HAP-1 (cell line): Measurements from ENCODE around the gene NELFB.

ENCODE experiments used
- DNase-seq, 2 experiments: peaks; one replicate each; pipeline ENCODE4 v3.0.0-alpha.2; 2016 to 2020; ENCODE audit warnings: low spot score in 2 of 2
- H3K27me3 ChIP-seq: fragments of 250-450 bp; sonication (Bioruptor Pico); 2 replicates; pipeline ENCODE4 v1.5.1; 2020; ENCODE audit warnings: low read depth, mild to moderate bottlenecking, moderate library complexity
- H3K36me3 ChIP-seq: fragments of 250-450 bp; sonication (Bioruptor Pico); replicated peaks from 2 replicates; pipeline ENCODE4 v1.5.1; 2020; ENCODE audit warnings: mild to moderate bottlenecking
- H3K4me1 ChIP-seq: fragments of 250-450 bp; sonication (Bioruptor Pico); 2 replicates; pipeline ENCODE4 v1.5.1; 2020; ENCODE audit warnings: mild to moderate bottlenecking
- H3K4me3 ChIP-seq: fragments of 250-450 bp; sonication (Bioruptor Pico); 2 replicates; pipeline ENCODE4 v1.5.1; 2020; ENCODE audit warnings: mild to moderate bottlenecking, moderate library complexity
- H3K9me3 ChIP-seq: fragments of 250-450 bp; sonication (Bioruptor Pico); 2 replicates; pipeline ENCODE4 v1.5.1; 2020; ENCODE audit warnings: mild to moderate bottlenecking, moderate library complexity
- in situ Hi-C: fragments of 300-500 bp; cut with MboI; formaldehyde crosslinking; loops from 3 replicates; pipeline ENCODE4 v1.14.3; 2020; ENCODE audit warnings: low sequenced_read_pairs, inconsistent platforms, mixed read lengths

The NELFB gene

DNA sequence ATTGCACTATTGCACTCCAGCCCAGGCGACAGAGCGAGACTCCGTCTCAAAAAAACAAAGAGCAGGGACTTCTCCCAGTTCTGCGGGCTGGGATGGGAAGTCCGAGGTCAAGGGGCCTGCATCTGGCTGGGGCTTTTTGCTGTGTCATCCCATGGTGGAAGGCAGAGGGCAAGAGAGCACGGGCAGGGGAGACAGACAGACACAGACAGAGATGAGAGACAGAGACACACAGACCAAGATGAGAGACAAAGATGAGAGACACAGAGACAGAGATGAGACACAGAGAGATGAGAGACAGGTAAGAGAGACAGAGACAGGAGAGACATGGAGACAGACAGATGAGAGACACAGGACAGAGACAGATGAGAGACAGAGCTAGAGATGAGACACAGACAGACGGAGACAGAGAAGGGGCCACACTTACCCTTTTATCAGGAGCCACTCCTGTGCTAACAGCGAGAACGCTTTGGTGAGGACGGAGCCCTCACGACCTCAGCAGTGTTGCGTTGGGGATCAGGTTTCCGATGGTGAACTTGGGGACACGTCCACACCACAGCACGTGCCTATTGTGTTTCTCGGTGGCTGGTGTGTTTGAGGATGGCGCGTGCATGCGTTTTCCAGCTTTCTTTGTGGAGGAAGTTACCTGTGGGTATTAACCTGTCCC is 13.5 kb downstream of the NELFB start:
- no peaks in the 10 kb centered on the region for H3K4me1 ChIP-seq
- DNase-seq: no peak
- no peaks in the 10 kb centered on the region for H3K9me3 ChIP-seq
- no peaks in the 10 kb centered on the region for H3K27me3 ChIP-seq
- H3K4me3 ChIP-seq: no peak overlapping the region
- peaks cover 62% of the 10 kb centered on the region for H3K36me3 ChIP-seq
- in situ Hi-C loops: no loop called here

DNA sequence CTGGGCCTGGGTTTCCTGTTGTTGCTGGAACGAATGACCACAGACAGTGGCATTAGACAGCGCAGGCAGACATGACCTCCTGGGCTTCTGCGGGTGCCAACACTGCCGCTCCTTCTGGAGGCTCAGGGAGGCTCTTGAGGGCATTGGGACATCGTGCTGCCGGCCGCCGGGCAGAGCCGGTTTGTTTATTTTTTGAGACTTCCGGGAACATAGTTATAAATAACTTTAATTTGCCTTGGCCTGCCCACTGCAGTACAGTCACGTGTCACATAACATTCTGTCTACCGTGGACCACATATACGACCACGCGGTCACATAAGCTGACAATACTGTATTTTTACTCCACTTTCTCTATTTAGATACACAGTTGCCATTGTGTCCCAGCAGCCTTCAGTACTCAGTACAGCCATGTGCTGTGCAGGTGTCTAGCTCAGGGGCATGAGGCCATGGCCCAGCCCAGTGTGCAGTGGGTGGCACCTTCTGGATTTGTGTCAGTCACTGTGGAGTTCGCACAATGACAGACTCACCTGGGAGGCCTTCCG is 14.2 kb downstream of the NELFB start:
- in situ Hi-C loops: no loop called here
- Histone ChIP-seq H3K36me3 (peaks cover 56% of the 10 kb centered on the region), H3K4me3 (no peak overlapping the region), H3K27me3 (no peaks in the 10 kb centered on the region), H3K4me1 (no peaks in the 10 kb centered on the region), H3K9me3 (no peaks in the 10 kb centered on the region)
- DNase-seq: no peak

DNA sequence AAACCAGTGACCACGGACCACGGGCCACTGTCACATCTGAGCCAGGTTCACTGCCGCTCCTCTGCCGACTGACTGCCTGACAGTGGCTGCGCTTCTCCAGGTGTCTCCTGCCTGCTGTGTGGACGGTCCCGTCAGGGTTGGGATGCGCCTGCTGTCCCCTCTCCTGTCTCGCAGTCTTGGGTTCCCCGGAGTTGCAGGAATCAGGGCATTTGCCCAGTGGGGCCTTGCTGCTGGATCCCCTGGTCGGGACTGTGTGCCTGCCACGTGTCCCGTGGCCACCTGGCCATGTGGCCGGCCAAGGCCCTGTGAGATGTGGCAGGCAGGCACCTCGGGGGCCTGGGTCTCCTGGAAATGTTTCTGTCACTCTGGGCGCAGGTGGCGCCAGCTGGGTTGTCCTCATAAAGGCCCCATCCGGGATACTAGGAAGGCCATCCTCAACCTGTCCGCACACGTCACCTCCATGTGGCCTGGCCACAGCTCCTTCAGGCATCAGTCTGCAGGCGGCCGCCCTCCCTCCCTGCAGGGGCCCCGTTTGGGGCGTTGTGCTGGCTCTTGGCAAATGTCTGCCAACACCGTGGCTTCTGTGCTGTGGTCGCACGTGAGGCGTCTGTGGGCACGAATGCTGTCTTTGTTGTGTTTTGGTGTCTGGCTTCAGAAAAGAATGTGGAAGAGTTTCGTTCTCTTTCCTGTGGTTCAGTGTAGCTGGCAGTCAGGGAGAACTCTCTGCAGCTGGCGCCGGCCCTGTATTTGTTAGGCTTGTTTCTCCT is 16.0 kb downstream of the NELFB start:
- Histone ChIP-seq H3K36me3 (peaks cover 43% of the 10 kb centered on the region), H3K9me3 (no peaks in the 10 kb centered on the region), H3K4me1 (no peaks in the 10 kb centered on the region), H3K4me3 (no peak overlapping the region), H3K27me3 (no peaks in the 10 kb centered on the region)
- in situ Hi-C loops: no loop called here
- no peak for DNase-seq

DNA sequence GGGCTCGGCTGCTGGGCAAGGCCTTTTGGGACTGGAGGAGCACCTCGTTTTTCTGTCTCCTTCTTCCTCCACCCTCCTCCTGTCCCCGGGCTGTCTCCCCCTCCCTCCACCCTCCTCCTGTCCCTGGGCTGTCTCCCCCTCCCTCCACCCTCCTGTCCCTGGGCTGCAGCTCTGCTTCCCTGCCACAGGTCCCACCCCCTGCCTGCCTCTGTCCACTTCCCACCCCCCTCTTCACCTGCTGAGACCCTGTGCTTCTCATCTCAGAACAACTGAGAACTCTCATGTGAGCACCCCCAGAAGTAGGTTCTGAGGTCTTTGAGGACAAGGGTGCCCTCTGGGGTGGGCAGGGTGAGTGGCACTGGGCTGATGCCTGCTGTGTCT is 16.6 kb downstream of the NELFB start:
- H3K27me3 ChIP-seq: no peaks in the 10 kb centered on the region
- in situ Hi-C loops: no loop called here
- H3K4me1 ChIP-seq: peaks cover 2% of the 10 kb centered on the region; the same call in 1 of the 2 replicates
- H3K36me3 ChIP-seq: peaks cover 40% of the 10 kb centered on the region
- peak in 1 of 2 experiments; percentile 6 for DNase-seq
- H3K9me3 ChIP-seq: no peaks in the 10 kb centered on the region
- no peak overlapping the region for H3K4me3 ChIP-seq

DNA sequence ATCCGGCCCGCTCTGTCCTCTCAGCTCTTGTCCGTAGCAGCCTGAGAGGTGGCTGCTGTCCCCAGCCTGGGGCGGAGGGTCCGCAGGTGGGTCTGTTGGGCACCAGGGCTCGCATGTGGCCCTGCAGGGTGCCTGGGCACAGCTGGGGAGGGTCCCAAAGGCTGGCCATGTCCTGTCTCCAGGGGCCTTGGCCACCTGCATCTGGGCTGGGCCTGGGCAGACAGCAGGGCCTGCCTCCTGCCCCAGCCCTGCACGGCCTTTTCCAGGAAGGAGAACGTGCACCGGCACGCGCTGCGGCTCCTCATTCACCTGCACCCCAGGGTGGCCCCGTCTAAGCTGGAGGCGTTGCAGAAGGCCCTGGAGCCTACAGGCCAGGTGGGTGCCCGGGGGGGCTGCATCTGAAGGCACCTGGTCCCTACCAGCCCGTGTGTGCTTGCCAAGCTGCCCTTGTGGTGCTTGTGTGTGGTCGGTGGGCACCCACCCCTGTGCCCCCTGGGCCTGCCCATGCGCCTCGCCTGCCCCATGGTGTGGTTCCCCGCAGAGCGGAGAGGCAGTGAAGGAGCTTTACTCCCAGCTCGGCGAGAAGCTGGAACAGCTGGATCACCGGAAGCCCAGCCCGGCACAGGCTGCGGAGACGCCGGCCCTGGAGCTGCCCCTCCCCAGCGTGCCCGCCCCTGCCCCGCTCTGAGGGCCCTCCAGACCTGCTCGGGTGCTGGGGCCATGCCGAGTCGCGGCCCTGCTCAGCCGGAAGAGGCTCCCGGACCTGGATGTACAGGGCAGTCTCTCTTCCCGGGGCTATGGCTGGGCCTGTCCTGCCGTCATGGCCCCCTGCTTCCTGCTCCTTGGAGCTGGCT is 17.3 kb downstream of the NELFB start:
- peaks cover 40% of the 10 kb centered on the region for H3K36me3 ChIP-seq
- H3K27me3 ChIP-seq: no peaks in the 10 kb centered on the region
- in situ Hi-C loops: no loop called here
- H3K9me3 ChIP-seq: no peaks in the 10 kb centered on the region
- peaks cover 3% of the 10 kb centered on the region; the same call in 1 of the 2 replicates for H3K4me1 ChIP-seq
- DNase-seq: no peak
- H3K4me3 ChIP-seq: no peak overlapping the region

DNA sequence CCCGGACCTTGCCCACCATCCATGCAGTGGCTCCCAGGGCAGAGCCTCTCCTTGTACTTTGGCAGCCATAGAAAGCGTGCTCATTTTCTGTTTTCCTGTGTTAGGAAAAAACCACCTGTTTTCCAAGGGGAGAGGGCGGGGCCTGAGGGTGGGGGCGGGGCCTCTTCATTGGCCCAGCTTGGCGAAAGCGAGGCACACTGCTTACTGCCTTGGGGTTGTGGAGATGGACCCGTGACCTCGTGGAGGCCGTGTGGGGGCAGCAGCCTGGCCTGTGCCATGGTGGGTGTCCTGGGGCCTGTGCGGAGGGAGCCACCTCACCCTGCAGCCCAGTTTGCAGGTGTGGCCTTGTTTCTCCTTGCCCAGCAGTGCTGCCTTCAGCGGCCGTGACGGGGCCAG is 18.0 kb downstream of the NELFB start:
- in situ Hi-C loops: no loop called here
- DNase-seq: no peak
- Histone ChIP-seq H3K36me3 (peaks cover 33% of the 10 kb centered on the region), H3K4me3 (no peak overlapping the region), H3K4me1 (peaks cover 3% of the 10 kb centered on the region; the same call in 1 of the 2 replicates), H3K9me3 (no peaks in the 10 kb centered on the region), H3K27me3 (no peaks in the 10 kb centered on the region)

DNA sequence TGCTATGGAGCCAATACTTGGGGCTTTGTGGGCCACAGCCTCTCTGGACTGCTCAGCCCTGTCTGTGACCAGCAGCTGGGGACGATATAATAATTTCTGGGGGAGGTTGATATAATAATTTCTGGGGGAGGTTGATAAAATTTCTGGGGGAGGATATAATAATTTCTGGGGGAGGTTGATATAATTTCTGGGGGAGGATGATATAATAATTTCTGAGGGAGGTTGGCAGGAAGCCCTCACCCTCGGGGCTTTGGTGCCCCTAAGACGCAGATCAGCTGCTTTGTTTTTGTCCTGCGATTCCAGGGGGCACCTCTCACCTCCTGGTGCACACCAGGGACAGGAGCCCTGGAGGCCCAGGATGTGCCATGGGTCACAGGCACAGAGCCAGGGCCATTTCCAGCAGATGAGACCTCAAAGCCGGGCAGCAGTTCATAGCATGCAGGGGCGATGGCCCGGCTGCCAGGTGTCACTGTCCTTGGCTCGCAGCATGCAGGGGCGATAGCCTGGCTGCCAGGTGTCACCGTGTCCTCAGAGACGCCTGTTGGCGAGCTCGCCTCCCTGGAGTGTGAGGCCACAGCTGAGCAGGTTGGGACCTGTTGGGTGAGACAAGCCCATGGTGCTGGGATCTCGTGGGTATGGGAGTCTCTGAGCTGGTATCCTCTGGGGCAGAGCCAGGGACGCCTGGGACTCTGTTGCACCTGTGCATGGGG is 18.6 kb downstream of the NELFB start:
- peak in 1 of 2 experiments; percentile 6 for DNase-seq

DNA sequence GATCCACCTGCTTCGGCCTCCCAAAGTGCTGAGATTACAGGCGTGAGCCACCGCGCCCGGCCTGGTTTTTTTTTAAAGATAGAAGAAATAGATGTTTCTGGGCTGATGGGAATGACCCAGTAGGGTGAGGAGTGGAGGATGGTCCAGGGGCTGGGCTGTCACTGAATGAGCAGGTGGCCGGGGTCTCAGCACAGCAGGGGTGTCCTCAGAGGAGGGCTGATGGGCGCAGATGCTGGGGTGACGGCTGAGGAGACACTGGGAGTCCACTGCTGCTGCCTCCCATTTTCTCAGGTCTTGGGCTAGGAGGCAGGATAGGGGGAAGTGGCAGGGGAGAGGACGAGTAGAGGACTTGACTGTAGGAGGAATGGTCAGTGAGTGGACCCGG is 20.1 kb downstream of the NELFB start:
- in situ Hi-C loops: no loop called here
- DNase-seq: no peak
- no peaks in the 10 kb centered on the region for H3K27me3 ChIP-seq
- H3K9me3 ChIP-seq: no peaks in the 10 kb centered on the region
- peaks cover 18% of the 10 kb centered on the region for H3K36me3 ChIP-seq
- H3K4me3 ChIP-seq: no peak overlapping the region
- H3K4me1 ChIP-seq: peaks cover 3% of the 10 kb centered on the region; the same call in 1 of the 2 replicates

More for the DNA sequence above, 18.6 kb downstream of the NELFB start:
- peaks cover 27% of the 10 kb centered on the region for H3K36me3 ChIP-seq
- H3K4me3 ChIP-seq: no peak overlapping the region
- H3K27me3 ChIP-seq: no peaks in the 10 kb centered on the region
- H3K9me3 ChIP-seq: no peaks in the 10 kb centered on the region
- in situ Hi-C loops: no loop called here
- peaks cover 3% of the 10 kb centered on the region; the same call in 1 of the 2 replicates for H3K4me1 ChIP-seq

DNA sequence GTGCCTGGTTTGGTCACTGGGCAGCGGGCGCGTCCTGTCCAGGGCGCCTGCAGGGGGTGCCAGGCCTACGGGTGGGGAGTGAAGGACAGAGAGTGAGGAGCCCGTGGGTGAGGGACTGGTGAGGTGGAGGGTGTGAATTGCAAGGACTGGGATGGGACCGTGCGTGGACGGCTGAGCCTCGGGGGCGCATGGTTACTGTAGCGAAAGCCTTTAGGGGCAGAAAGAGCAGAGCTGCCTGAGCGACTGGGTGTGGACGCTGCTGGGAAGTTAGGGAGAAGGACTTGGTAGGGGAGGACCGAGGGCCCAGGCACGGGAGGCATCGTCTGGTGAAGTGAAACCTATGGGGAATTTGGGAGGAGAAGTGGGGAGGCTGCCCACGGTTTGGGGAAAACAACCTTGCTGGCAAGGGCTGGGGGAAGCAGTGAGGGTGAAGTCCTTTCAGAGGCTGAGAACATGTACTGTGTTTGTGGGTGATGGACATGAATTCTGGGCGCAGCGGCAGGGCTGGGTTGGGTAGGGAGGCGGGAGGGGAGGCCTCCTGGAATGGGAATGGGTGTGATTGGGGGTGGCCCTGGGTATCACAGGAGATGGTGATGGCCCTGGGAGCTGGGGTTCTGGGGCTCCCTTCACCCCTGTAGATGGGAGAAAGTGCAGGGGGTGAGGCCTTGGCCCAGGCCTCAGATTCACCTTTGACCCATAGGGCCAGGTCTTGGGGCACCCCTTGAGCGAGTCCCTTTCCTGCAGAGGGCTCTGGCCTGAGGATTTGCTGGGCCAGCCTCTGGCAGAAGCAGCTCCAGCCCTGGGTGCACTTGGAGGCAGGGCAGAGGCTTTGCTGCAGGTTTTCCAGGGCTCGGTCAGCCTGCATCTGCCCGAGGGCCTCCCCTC is 20.7 kb downstream of the NELFB start:
- peak in 1 of 2 experiments; percentile 13 for DNase-seq
- H3K9me3 ChIP-seq: no peaks in the 10 kb centered on the region
- no peak overlapping the region for H3K4me3 ChIP-seq
- peaks cover 17% of the 10 kb centered on the region for H3K36me3 ChIP-seq
- in situ Hi-C loops: no loop called here
- H3K27me3 ChIP-seq: no peaks in the 10 kb centered on the region
- H3K4me1 ChIP-seq: peaks cover 3% of the 10 kb centered on the region; the same call in 1 of the 2 replicates

DNA sequence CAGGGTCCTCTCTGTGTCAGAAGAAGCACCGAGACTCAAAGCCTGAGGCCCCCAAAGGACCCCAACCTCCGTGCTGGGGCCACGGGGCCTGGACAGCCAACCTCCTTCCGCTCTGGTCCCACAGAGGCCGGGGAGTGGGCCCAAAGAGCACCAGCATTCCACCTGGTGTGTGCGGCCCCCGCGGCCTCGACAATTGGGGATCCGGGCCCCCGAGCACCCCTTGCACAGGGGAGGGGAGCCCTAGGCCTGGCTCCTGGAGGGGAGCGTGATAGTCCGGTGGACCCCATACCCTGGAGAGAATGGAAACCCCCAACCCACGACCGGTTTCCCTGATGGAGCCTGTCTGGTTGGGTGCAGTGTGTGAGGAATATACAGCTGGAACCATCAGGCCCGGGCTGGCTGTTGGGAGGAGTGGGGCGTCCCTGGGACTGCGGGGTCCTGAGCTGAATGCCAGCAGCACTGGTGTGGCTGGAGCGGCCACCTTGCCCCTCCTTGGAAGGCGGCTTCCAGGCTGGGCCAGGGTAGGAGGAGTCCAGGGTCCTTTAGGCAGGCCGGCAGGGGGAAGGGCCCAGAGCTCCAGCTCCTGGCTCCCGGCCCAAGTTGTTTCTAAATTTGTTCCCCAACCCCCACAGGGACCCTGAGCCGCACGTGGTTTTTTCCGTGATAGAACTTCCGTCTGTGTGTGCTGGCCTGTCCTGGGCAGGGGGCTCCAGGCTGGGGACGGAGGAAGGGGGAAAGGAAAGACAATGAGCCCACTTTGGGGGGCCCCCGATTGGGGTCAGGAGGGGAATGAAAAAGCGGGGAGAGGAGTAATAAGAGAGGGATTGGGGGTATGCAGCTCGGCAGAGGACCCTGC is 21.6 kb downstream of the NELFB start:
- Histone ChIP-seq H3K9me3 (no peaks in the 10 kb centered on the region), H3K4me1 (peaks cover 3% of the 10 kb centered on the region; the same call in 1 of the 2 replicates), H3K36me3 (peaks cover 14% of the 10 kb centered on the region), H3K4me3 (no peak overlapping the region), H3K27me3 (no peaks in the 10 kb centered on the region)
- DNase-seq: peak in 1 of 2 experiments; percentile 68
- in situ Hi-C loops: no loop called here

DNA sequence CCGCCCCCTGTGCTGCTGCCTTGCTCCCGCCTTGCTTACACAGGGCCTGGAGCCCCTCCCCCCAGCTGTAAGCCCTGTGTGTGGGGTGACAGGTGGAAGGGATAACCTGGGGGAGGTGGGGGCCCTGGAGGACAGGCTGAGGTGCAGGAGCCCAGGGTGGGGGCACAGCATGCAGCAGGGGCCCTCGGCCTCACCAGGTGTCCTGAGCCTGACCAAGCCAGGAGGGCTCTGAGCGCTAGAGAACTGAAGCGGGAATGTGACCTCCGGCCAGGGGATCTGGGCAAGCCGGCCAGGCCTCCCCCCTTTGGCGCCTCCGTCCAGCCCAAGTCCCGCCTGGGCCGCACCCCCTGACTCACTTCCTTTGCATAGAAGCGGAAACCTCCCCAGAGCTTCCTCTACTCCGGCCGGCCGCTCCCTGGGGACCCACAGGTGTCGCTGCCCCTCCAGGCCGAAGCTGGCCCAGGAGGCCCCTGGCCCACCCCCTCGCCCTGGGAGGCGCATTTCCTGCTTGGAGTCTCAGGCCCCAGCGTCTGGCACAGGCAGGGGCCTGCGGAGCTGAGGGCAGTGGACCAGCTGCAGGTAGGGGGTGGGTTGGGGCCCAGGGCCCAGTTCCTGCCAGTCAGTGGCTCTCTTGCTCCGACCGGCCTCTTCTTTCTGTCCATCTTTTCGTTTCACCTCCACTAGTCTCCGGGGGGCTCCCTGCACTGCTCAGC is 22.4 kb downstream of the NELFB start, which contains the start of gene TOR4A:
TSS of gene TOR4A (plus strand) at position 398 of the 713 bp plus-strand sequence. CDS start 964 bp downstream, outside the sequence.
- DNase-seq: peak in 1 of 2 experiments; percentile 48
- in situ Hi-C loops: no loop called here

More for the DNA sequence above, 22.4 kb downstream of the NELFB start, which contains the start of gene TOR4A:
- no peak within 1 kb of the TSS for H3K4me3 ChIP-seq
- H3K9me3 ChIP-seq: no peaks in the 10 kb centered on the region
- peaks cover 7% of the 10 kb centered on the region for H3K36me3 ChIP-seq
- peaks cover 3% of the 10 kb centered on the region; the same call in 1 of the 2 replicates for H3K4me1 ChIP-seq
- no peaks in the 10 kb centered on the region for H3K27me3 ChIP-seq
